Measurements from ENCODE around the gene JAKMIP1.

GRCh38 chr4:6137747-6138135 is 62.6 kb downstream of the JAKMIP1 start:
- TF ChIP-seq CTCF (conservative IDR thresholded peaks at IDR 0.05; ENCODE audit: low read length) (no peak), EZH2phosphoT487 (IDR thresholded peaks at IDR 0.05; ENCODE audit: borderline replicate concordance) (no peak)

All from Loucy (cell line).